ENCODE data around the gene IL6ST.

DNA sequence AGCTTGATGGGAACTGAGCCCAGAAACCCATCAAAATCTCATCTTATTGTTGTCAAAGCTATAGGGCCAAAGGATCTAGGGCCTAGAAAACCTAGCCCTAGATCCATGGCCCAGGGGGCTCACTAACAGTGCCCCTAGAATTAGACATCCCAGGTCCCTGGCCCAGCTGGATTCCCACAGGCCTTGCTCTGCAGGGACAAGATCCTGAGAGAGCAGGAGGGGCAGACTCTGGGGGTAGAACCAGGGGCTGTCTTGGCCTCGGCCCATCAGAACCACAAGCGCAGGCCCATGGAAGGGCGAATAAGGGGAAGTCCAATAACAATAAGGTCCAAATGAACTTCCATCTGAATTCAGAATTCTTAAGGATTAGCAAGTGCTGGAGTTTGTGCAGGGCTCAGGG lies 69.6 kb downstream of the IL6ST start:
- TF ChIP-seq, protein P1, sequence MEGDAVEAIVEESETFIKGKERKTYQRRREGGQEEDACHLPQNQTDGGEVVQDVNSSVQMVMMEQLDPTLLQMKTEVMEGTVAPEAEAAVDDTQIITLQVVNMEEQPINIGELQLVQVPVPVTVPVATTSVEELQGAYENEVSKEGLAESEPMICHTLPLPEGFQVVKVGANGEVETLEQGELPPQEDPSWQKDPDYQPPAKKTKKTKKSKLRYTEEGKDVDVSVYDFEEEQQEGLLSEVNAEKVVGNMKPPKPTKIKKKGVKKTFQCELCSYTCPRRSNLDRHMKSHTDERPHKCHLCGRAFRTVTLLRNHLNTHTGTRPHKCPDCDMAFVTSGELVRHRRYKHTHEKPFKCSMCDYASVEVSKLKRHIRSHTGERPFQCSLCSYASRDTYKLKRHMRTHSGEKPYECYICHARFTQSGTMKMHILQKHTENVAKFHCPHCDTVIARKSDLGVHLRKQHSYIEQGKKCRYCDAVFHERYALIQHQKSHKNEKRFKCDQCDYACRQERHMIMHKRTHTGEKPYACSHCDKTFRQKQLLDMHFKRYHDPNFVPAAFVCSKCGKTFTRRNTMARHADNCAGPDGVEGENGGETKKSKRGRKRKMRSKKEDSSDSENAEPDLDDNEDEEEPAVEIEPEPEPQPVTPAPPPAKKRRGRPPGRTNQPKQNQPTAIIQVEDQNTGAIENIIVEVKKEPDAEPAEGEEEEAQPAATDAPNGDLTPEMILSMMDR (IDR thresholded peaks at IDR 0.05): no peak
- no peak for TF ChIP-seq POLR2A (IDR thresholded peaks at IDR 0.05)

Data from Peyer's patch (tissue), 4 donors.